DOHH2 (cell line): ENCODE data around the gene FABP1.

ENCODE experiments used
- EZH2phosphoT487 ChIP-seq: fragments of 200-600 bp; sonication (generic); IDR thresholded peaks from 2 replicates; pipeline ENCODE4 v1.6.1; 2017; ENCODE audit warnings: borderline replicate concordance, mild to moderate bottlenecking, antibody characterized with exemption, low read length, moderate library complexity, mixed read lengths
- TF ChIP-seq, protein P1 (sequence below): fragments of 200-600 bp; sonication (generic); IDR thresholded peaks from one replicate; pipeline ENCODE4 v1.5.1; 2014; ENCODE audit warnings: antibody characterized with exemption, mild to moderate bottlenecking, low read depth, low read length; ENCODE audit not compliant: poor library complexity, severe bottlenecking

DNA sequence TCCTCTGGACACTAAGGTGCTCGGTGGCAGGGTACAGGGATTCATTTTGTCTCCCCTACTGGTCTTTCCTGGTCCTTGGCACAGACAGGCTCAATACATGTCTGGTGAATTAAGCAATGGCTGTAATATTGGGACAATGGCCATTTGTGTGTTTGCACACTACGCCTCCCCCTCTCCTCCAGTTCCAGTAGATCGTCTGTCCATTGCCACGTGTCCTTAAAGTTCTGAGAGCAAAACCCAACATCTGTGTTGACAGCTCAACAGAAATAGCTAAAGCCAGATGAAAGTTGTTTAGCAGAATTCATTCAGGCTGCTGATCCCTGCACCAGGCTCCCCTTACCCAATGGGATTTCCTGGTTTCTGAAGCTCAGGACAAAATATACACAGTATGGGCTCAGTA, 9.0 kb upstream of the FABP1 start:
- TF ChIP-seq, protein P1, sequence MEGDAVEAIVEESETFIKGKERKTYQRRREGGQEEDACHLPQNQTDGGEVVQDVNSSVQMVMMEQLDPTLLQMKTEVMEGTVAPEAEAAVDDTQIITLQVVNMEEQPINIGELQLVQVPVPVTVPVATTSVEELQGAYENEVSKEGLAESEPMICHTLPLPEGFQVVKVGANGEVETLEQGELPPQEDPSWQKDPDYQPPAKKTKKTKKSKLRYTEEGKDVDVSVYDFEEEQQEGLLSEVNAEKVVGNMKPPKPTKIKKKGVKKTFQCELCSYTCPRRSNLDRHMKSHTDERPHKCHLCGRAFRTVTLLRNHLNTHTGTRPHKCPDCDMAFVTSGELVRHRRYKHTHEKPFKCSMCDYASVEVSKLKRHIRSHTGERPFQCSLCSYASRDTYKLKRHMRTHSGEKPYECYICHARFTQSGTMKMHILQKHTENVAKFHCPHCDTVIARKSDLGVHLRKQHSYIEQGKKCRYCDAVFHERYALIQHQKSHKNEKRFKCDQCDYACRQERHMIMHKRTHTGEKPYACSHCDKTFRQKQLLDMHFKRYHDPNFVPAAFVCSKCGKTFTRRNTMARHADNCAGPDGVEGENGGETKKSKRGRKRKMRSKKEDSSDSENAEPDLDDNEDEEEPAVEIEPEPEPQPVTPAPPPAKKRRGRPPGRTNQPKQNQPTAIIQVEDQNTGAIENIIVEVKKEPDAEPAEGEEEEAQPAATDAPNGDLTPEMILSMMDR: no peak
- no peak for TF ChIP-seq EZH2phosphoT487
